Right lobe of liver (tissue), 6 donors: ENCODE results near the gene PASK. TPM values are rescaled to one million over a fixed set of nuclear protein-coding genes. Genes with fewer than 3 reads are reported as not detected.

Experiments
- ATAC-seq, 4 donors: fragments of 200-7000 bp; cut with Tn5 transposase; one replicate each; pipeline ENCODE4 v1.9.1; 2020; ENCODE audit warnings: mild to moderate bottlenecking in 4 of 4, moderate library complexity in 4 of 4
- DNase-seq, 3 donors: peaks; one replicate each; pipeline ENCODE4 v3.0.0-alpha.2; 2020
- H3K27ac ChIP-seq, 3 donors: fragments of 200-600 bp; one replicate each; pipeline ENCODE4 v1.8.0; 2022
- H3K27me3 ChIP-seq, 2 donors: fragments of 200-600 bp; one replicate each; pipeline ENCODE4 v1.8.0; 2022
- H3K36me3 ChIP-seq, 4 donors: fragments of 200-600 bp; sonication (generic) in 1 of 4; one replicate each; pipeline versions ENCODE4 v1.5.1 to v1.8.0; 2017 to 2022; ENCODE audit warnings: control low read depth in 1 of 4
- H3K4me1 ChIP-seq, 4 donors: fragments of 200-600 bp; sonication (generic) in 1 of 4; one replicate each; pipeline versions ENCODE4 v1.5.1 to v1.8.0; 2017 to 2022; ENCODE audit warnings: control low read depth in 1 of 4
- H3K4me3 ChIP-seq, 3 donors: fragments of 200-600 bp; one replicate each; pipeline ENCODE4 v1.8.0; 2022
- H3K9me3 ChIP-seq, 4 donors: fragments of 200-600 bp; sonication (generic) in 1 of 4; one replicate each; pipeline versions ENCODE4 v1.5.1 to v1.8.0; 2017 to 2022; ENCODE audit warnings: control low read depth in 1 of 4
- POLR2A ChIP-seq: fragments of 450-650 bp; IDR thresholded peaks from one replicate; pipeline ENCODE4 v1.6.1; 2017; ENCODE audit warnings: antibody characterized with exemption, mild to moderate bottlenecking
- WGBS: methylation state at CpG from one replicate; pipeline ENCODE4 v1.1.6; 2018; ENCODE audit warnings: low coverage, low lambda C conversion rate; ENCODE audit not compliant: insufficient coverage; ENCODE audit errors: missing lambda C conversion rate; 5-methylcytosine and 5-hydroxymethylcytosine counted together
- intact Hi-C, 2 donors: fragments of 100-400 bp; cut with DNase I; formaldehyde crosslinking; loops; one replicate each; pipeline versions ENCODE4 v1.11.2 to v1.14.1; 2022
- total RNA-seq, 6 experiments: library from RNA; depleted of rRNA in 2 of 6; stranded (reverse); fragments of >200 nt in 2 of 6; fragmentation: NEBNext Ultra II Directional in 3 of 6; extraction: Animal tissue kit (Norgen Biotek cat#: 25700) in 3 of 6; gene quantifications; one replicate each; pipeline versions ENCODE4 v1.1.0 to v1.2.4, GENCODE V29; 2016 to 2023
- TF ChIP-seq, protein P1 (sequence below), 4 donors: fragments of 200-600 bp in 3 of 4; fragments of 450-650 bp in 1 of 4; IDR thresholded peaks; one replicate each; pipeline versions ENCODE4 v1.5.1 to v1.8.0; 2016 to 2022; ENCODE audit warnings: antibody characterized with exemption in 4 of 4, mild to moderate bottlenecking in 2 of 4
- donor health status: DM: no; HTN: yes; CAD: no.
- donor health status: DM: no; HTN: no; CAD: no.
- donor health status: DM: no; HTN: no; CAD: no.
- donor health status: DM: no; HTN: yes; CAD: no.
- donor health status: DM: no; HTN: yes; CAD: no.

Gene PASK
- total RNA-seq, 6 experiments from 2014 or later, result 2.0 to 4.2 (median 3.4) TPM

DNA sequence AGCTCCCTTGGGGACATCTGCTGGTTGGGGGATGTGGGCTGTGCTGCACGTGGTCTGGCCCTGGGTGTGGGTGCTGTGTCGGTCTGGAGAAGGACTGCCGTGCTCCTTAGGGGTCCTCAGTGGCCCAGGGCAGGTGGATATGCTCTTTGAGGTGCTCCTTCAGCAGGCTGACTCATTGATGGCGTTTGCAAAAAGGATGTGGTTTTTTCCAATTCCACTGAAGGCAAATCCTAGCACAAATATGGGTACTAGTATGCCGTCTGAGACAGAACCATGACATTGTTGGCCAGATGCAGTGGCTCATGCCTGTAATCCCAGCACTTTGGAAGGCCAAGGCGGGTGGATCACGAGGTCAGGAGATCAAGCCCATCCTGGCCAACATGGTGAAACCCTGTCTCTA, 4.3 kb upstream of the PASK start:
- Histone ChIP-seq H3K27ac (no peak overlapping the region), H3K4me1 (peaks cover 0 to 12% (median 2%) of the 10 kb centered on the region in 4 donors), H3K4me3 (no peak overlapping the region), H3K36me3 (peaks cover 0 to 22% (median 8%) of the 10 kb centered on the region in 4 donors), H3K27me3 (no peaks in the 10 kb centered on the region), H3K9me3 (no peaks in the 10 kb centered on the region)
- ATAC-seq (no peak), DNase-seq (no peak)
- TF ChIP-seq POLR2A, result no peak
- TF ChIP-seq, protein P1, sequence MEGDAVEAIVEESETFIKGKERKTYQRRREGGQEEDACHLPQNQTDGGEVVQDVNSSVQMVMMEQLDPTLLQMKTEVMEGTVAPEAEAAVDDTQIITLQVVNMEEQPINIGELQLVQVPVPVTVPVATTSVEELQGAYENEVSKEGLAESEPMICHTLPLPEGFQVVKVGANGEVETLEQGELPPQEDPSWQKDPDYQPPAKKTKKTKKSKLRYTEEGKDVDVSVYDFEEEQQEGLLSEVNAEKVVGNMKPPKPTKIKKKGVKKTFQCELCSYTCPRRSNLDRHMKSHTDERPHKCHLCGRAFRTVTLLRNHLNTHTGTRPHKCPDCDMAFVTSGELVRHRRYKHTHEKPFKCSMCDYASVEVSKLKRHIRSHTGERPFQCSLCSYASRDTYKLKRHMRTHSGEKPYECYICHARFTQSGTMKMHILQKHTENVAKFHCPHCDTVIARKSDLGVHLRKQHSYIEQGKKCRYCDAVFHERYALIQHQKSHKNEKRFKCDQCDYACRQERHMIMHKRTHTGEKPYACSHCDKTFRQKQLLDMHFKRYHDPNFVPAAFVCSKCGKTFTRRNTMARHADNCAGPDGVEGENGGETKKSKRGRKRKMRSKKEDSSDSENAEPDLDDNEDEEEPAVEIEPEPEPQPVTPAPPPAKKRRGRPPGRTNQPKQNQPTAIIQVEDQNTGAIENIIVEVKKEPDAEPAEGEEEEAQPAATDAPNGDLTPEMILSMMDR (IDR thresholded peaks at IDR 0.05), result no peak
- WGBS, result 83% methylated on average over 2 of the region's 7 CpGs
- intact Hi-C loops, result no loop called here

GRCh38 chr2:241151934-241152660, 2.8 kb upstream of the PASK start:
- Histone ChIP-seq H3K4me1 (peaks cover 0 to 14% (median 2%) of the 10 kb centered on the region in 4 donors), H3K9me3 (no peaks in the 10 kb centered on the region), H3K36me3 (peaks cover 0 to 11% (median 2%) of the 10 kb centered on the region in 4 donors), H3K27me3 (no peaks in the 10 kb centered on the region), H3K4me3 (no peak overlapping the region), H3K27ac (no peak overlapping the region)
- intact Hi-C loops, result no loop called here
- no peak for ATAC-seq
- WGBS, result 81% methylated on average over 8 of the region's 8 CpGs
- TF ChIP-seq POLR2A, result no peak
- TF ChIP-seq, protein P1 (IDR thresholded peaks at IDR 0.05), result no peak
- DNase-seq, result no peak

DNA sequence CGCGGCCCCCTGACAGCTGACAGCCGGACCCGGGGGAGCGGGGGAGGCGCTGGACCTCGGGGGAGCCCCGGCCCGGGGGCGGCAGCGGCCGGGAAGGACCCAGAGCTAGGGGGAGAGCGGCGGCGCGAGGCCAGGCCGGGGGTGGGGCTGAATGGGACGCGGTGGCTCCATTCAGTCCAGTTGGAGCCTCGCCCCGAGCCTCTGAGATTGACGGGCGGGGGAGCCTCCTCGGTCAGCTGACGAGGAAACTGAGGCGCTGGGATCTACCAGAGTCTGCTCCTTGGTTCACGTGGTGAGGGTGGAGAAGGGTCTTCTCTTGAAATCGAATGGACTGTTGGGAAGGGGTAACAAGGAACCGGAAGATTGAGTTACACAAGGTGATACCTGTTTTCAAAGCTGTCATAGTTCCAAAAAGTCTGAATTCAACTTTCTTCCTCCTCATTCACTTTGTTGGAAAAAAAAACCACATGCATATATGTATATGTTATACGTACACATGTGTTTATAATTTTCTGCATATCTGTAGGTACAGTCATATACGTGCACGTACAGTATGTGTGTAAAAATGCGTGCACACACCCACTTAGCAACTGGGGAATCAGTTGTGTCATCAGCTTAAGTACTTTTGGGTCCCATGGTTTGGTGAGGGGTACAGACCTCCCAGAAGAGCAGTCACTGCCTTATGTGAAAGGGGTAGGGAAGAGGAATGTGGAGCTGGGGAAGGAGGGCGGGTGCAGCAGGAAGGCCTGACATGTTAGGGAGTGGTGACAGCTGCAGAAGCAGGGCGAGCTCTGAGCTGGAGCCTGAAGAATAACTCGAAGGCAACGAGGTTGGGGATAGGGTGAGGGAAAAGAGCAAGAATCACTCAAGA, 1.6 kb upstream of the PASK start:
- TF ChIP-seq, protein P1 (IDR thresholded peaks at IDR 0.05), result no peak
- TF ChIP-seq POLR2A, result no peak
- DNase-seq, result no peak
- ATAC-seq, result peak in 1 of 4 donors; percentile 9
- 33% methylated on average over 11 of the region's 37 CpGs for WGBS
- H3K27me3 ChIP-seq, result no peaks in the 10 kb centered on the region
- H3K27ac ChIP-seq, result peak overlapping the region; percentile 49 to 59 (median 52)
- intact Hi-C loops, result no loop called here
- peak overlapping the region; percentile 92 to 99 (median 94) for H3K4me3 ChIP-seq
- peaks cover 0 to 11% (median under 1%) of the 10 kb centered on the region in 4 donors for H3K36me3 ChIP-seq
- H3K4me1 ChIP-seq, result peaks cover 0 to 14% (median 2%) of the 10 kb centered on the region in 4 donors
- H3K9me3 ChIP-seq, result no peaks in the 10 kb centered on the region

DNA sequence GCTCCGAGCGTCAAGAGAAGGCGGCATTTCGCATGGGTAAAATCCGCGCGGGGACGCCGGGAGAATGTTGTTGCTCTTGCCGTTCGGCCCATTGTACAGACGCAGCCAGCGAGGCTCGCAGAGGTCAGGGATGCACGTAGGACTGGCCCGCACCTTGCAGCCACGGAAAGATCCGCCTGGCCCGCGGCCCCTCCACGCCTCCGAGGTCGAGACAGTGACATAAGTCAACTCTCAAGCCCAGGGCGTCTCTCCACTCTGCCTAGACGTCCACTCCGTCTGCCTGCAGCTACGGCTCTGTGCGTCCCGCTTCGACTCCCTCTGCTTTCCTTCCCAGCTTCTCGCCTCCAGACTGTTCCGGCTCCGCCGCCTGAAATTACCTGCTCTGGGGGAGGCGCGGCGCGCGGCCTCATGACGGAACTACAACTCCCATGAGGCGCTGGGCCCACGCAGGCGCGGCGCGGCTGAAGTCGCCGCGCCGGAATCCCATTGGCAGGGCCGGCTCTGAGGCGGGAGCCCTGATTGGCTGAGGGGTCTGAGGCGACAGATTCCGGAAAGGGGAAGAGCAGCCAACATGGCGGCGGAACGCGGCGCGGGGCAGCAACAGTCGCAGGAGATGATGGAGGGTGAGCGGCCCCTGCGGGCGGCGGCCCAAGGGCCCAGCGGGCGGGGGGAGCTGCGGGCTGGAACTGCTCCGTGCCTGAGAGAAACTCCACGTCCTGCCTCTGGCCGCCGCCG, 820 bp upstream of the PASK start, which contains the start of gene PPP1R7:
Gene PPP1R7, plus strand, starts transcription at position 543 of the 735 bp plus-strand sequence. Its CDS starts 29 bp downstream, at position 572.
- H3K27ac ChIP-seq, result peak within 1 kb of the TSS; percentile 49 to 59 (median 52)
- peak; percentile 93 to 94 (median 94) for ATAC-seq
- intact Hi-C loops, result no loop called here
- peak; percentile 96 to 97 (median 96) for DNase-seq
- peaks cover 0 to 14% (median 2%) of the 10 kb centered on the region in 4 donors for H3K4me1 ChIP-seq
- TF ChIP-seq POLR2A, result peak; percentile 39
- TF ChIP-seq, protein P1 (IDR thresholded peaks at IDR 0.05), result peak in 1 of 4 donors; percentile 18
- 0% methylated on average over 13 of the region's 73 CpGs for WGBS
- H3K9me3 ChIP-seq, result no peaks in the 10 kb centered on the region
- H3K36me3 ChIP-seq, result peaks cover 0 to 4% (median 0%) of the 10 kb centered on the region in 4 donors
- H3K4me3 ChIP-seq, result peak within 1 kb of the TSS; percentile 92 to 99 (median 94)
- no peaks in the 10 kb centered on the region for H3K27me3 ChIP-seq
